Testis (tissue), 3 donors: ENCODE results near the gene DGKD. TPM values are rescaled to one million over a fixed set of nuclear protein-coding genes. Genes with fewer than 3 reads are reported as not detected.
A peak's percentile ranks its signal among the peaks of the same experiment; 100 is the strongest.

Source experiments
- DNase-seq: peaks from one replicate; pipeline ENCODE4 v3.0.0-alpha.2; 2019
- H3K27ac ChIP-seq, 2 donors: fragments of 200-600 bp; sonication (generic); one replicate each; pipeline ENCODE4 v1.5.1; 2019
- H3K27me3 ChIP-seq: fragments of 200-600 bp; sonication (generic); one replicate; pipeline ENCODE4 v1.5.1; 2019
- H3K36me3 ChIP-seq: fragments of 200-600 bp; sonication (generic); one replicate; pipeline ENCODE4 v1.5.1; 2017; ENCODE audit warnings: low read depth; ENCODE audit errors: missing control alignments
- H3K4me1 ChIP-seq: fragments of 200-600 bp; sonication (generic); one replicate; pipeline ENCODE4 v1.5.1; 2019
- H3K4me3 ChIP-seq, 2 donors: fragments of 200-600 bp; sonication (generic); one replicate each; pipeline ENCODE4 v1.5.1; 2017 to 2019
- H3K9me3 ChIP-seq: fragments of 200-600 bp; sonication (generic); one replicate; pipeline ENCODE4 v1.5.1; 2017
- POLR2A ChIP-seq: fragments of 450-650 bp; IDR thresholded peaks from one replicate; pipeline ENCODE4 v1.6.1; 2017; ENCODE audit warnings: antibody characterized with exemption, mild to moderate bottlenecking, moderate library complexity
- WGBS, 2 donors: methylation state at CpG; one replicate each; pipeline ENCODE4 v1.1.5; 2018; 5-methylcytosine and 5-hydroxymethylcytosine counted together
- intact Hi-C: fragments of 100-400 bp; cut with DNase I; formaldehyde crosslinking; loops from one replicate; pipeline ENCODE4 v1.15.1; 2023; ENCODE audit warnings: low total_unique reads
- polyA plus RNA-seq: library from polyadenylated mRNA; stranded (reverse); fragments of 350-450 nt; fragmentation: Illumina TruSeq; extraction: RNeasy Lipid Tissue Mini Kit (QIAGEN cat#74804); gene quantifications from one replicate; pipeline ENCODE4 v1.2.3, GENCODE V29; 2014; ENCODE audit warnings: low read depth, low replicate concordance; ENCODE audit not compliant: insufficient read depth
- total RNA-seq, 2 donors: library from RNA; depleted of rRNA; stranded (reverse); fragments of >200 nt; gene quantifications; one replicate each; pipeline ENCODE4 v1.2.3, GENCODE V29; 2016
- TF ChIP-seq, protein P1 (sequence below), 3 experiments: fragments of 450-650 bp in 2 of 3; fragments of 200-600 bp in 1 of 3; sonication (generic) in 1 of 3; IDR thresholded peaks; one replicate each; pipeline ENCODE4 v1.5.1; 2016 to 2019; ENCODE audit warnings: antibody characterized with exemption in 3 of 3, mild to moderate bottlenecking in 2 of 3, moderate library complexity in 1 of 3

Gene DGKD
- total and polyA plus RNA-seq, 3 donors from 2014 or later, result 65.1 to 80.1 (median 66.7) TPM

DNA sequence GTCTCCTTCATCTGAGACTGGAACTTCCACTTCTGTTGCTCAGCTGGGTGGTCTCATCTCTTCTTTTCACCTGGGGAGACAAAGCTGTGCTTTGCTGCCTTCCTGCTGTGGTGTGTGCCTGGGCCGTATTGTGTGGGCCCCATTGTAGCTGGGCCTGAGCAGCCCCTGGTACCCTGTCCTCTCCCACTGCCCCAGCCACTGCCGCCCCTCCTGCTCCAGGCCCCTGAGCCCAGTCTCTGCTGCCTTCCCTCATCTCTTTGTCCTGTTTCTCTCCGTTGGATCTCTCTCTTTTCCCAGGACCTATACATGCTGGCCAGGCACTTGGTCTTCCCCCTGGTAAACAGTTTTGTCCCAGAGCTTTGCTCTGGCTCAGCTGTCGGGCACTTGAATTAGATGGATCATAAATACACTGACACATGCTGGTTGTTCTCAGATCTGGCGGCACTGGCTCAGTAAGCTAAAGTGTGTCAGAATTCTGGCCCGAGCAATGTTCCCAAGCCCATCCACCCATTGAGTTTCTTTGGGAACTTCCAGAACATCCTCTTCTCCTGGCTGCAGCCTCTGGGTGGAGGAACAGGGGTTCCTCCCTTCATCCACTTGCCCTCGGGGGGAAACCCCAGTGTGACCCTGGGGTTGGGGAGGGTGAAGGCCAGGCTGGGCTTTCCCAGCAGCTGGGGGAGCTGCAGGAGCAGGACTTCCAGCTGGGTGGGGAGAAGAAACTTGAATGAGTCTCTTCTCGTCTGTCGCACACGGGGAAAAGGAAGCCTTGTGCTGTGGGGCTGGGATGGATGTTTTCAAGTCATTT, 99.0 kb downstream of the DGKD start:
- DNase-seq, result peak; percentile 51

DNA sequence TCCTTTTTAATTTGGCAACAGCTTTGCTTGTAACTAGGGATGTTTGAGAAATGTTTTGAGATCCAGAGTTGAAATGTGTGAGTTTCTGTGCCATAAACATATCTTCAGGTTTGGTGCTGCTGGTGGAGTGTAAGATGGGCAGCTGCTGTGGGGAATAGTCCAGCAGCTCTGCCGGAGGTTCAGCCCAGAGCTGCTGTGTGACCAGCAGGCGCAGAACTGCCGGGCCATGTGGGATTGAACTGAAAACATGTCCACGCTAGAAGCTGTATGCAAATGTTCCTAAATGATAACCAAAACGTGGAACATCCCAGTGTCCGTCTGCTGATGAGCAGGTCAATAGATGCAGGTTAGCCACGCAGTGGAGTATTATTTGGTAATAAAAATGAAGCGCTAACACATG, 99.6 kb downstream of the DGKD start:
- Histone ChIP-seq H3K36me3 (no peaks in the 10 kb centered on the region), H3K4me1 (no peaks in the 10 kb centered on the region), H3K9me3 (no peaks in the 10 kb centered on the region), H3K27ac (no peak overlapping the region), H3K4me3 (no peak overlapping the region), H3K27me3 (no peaks in the 10 kb centered on the region)
- no peak for DNase-seq
- TF ChIP-seq, protein P1, sequence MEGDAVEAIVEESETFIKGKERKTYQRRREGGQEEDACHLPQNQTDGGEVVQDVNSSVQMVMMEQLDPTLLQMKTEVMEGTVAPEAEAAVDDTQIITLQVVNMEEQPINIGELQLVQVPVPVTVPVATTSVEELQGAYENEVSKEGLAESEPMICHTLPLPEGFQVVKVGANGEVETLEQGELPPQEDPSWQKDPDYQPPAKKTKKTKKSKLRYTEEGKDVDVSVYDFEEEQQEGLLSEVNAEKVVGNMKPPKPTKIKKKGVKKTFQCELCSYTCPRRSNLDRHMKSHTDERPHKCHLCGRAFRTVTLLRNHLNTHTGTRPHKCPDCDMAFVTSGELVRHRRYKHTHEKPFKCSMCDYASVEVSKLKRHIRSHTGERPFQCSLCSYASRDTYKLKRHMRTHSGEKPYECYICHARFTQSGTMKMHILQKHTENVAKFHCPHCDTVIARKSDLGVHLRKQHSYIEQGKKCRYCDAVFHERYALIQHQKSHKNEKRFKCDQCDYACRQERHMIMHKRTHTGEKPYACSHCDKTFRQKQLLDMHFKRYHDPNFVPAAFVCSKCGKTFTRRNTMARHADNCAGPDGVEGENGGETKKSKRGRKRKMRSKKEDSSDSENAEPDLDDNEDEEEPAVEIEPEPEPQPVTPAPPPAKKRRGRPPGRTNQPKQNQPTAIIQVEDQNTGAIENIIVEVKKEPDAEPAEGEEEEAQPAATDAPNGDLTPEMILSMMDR (IDR thresholded peaks at IDR 0.05), result no peak
- no peak for TF ChIP-seq POLR2A
- intact Hi-C loops, result no loop called here
- WGBS, 2 donors, result 84 to 87% methylated on average over 8 of the region's 8 CpGs

More for the DNA sequence above, 99.0 kb downstream of the DGKD start:
- Histone ChIP-seq H3K4me3 (no peak overlapping the region), H3K36me3 (no peaks in the 10 kb centered on the region), H3K27me3 (no peaks in the 10 kb centered on the region), H3K9me3 (no peaks in the 10 kb centered on the region), H3K4me1 (peaks cover 6% of the 10 kb centered on the region), H3K27ac (peak overlapping the region in 1 of 2 donors; percentile 30)
- 56 to 60% methylated on average over 9 to 10 of the region's 10 CpGs for WGBS, 2 donors
- TF ChIP-seq POLR2A, result no peak
- TF ChIP-seq, protein P1 (IDR thresholded peaks at IDR 0.05), result no peak
- intact Hi-C loops, result no loop called here

DNA sequence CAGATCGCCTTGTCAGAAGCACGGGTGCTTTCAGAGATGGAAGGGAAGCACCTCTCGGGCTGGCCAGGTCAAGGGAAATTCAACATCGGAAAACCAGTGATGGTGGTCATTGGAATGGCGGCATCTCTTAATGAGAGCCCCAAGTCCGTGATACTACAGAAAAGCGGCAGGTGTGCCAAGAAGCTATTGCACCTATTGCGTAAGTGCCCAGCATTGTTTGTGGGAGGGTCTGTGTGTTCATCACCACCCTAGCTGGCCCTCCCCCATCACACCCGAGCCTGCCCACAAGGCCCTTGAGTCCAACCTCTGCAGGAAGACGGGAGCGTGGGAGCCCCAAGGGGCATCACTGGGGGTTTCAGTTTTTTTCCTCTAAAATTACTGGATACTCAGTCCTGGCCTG, 100.7 kb downstream of the DGKD start:
- Histone ChIP-seq H3K36me3 (no peaks in the 10 kb centered on the region), H3K4me1 (no peaks in the 10 kb centered on the region), H3K4me3 (no peak overlapping the region), H3K27me3 (no peaks in the 10 kb centered on the region), H3K9me3 (no peaks in the 10 kb centered on the region), H3K27ac (no peak overlapping the region)
- WGBS, 2 donors, result 95 to 98% methylated on average over 9 to 11 of the region's 11 CpGs
- TF ChIP-seq POLR2A, result no peak
- TF ChIP-seq, protein P1 (IDR thresholded peaks at IDR 0.05), result no peak
- intact Hi-C loops, result no loop called here
- no peak for DNase-seq

DNA sequence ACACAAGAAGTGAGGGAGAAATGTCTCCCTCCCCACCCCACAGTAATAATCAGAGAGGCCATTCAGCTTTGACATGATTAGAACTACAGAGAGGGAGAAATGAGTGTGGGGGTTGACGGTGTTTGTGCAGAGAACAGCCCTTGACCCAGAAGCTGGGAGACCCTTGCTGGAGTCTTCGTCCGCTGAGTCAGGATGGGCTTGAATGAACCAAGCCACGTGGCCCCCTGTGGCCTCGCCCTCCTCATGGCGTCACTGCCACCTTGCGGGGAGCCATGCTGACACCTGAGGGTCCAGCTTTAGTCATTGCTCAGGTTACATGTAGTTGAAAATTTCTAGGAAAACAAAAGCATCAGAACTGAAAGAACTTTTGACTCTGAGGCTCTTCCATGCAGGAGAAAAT, 101.2 kb downstream of the DGKD start:
- no peak for TF ChIP-seq POLR2A
- TF ChIP-seq, protein P1 (IDR thresholded peaks at IDR 0.05), result no peak
- 92 to 96% methylated on average over 7 of the region's 7 CpGs for WGBS, 2 donors
- DNase-seq, result no peak
- Histone ChIP-seq H3K4me1 (no peaks in the 10 kb centered on the region), H3K4me3 (no peak overlapping the region), H3K27ac (no peak overlapping the region), H3K27me3 (no peaks in the 10 kb centered on the region), H3K36me3 (no peaks in the 10 kb centered on the region), H3K9me3 (no peaks in the 10 kb centered on the region)
- intact Hi-C loops, result no loop called here

DNA sequence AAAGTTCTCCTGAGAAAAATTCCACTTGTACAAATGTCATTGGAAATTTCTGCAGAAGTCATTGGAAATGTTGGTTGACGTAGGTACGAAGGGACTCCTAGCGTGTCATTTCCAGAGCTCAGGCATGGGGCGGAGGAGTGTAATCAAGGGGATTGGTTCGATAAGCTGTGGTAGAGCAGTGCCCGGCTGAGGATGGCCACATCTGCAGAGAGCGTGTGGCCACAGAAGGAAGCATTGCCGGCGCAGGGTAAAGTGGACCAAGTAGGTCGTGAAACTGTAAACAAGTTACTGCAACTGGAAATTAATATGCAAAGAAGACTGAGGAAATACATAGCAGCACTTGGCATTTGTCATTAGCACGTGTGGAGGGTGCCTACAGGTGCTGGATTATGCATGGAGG, 101.8 kb downstream of the DGKD start:
- intact Hi-C loops, result no loop called here
- Histone ChIP-seq H3K4me3 (no peak overlapping the region), H3K9me3 (no peaks in the 10 kb centered on the region), H3K27me3 (no peaks in the 10 kb centered on the region), H3K4me1 (no peaks in the 10 kb centered on the region), H3K36me3 (no peaks in the 10 kb centered on the region), H3K27ac (no peak overlapping the region)
- 93 to 94% methylated on average over 11 of the region's 11 CpGs for WGBS, 2 donors
- TF ChIP-seq, protein P1 (IDR thresholded peaks at IDR 0.05), result no peak
- TF ChIP-seq POLR2A, result no peak
- DNase-seq, result no peak
